DMS114 treated with DMSO at 0.1 percent for 48 hours (cell line): ENCODE data around the gene ORAI3.

ENCODE experiments used
- DNase-seq: peaks from one replicate; lab custom pipeline; 2025; ENCODE audit not compliant: unreplicated experiment; lab: John Stamatoyannopoulos, UW

The ORAI3 gene

DNA sequence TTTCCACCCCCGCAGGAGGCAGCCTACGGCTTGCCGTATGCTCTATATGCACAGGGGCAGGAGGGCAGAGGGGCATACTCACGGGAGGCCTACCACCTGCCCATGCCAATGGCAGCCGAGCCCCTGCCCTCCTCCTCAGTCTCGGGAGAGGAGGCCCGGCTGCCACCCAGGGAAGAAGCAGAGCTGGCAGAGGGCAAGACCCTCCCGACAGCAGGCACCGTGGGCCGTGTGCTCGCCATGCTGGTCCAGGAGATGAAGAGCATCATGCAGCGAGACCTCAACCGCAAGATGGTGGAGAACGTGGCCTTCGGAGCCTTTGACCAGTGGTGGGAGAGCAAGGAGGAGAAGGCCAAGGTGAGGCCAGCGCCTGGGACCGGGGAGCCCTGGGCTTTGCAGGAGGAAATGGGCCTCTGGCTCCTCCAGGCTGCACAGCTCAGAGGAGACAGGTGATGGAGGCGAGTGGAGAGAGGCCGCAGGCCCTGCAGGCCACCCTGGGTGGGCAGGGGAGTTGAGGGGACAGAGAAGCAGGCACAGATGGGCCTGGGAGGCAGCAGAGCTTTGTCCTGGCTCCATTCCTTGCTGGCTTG is 17.3 kb downstream of the ORAI3 start:
- no peak for DNase-seq

DNA sequence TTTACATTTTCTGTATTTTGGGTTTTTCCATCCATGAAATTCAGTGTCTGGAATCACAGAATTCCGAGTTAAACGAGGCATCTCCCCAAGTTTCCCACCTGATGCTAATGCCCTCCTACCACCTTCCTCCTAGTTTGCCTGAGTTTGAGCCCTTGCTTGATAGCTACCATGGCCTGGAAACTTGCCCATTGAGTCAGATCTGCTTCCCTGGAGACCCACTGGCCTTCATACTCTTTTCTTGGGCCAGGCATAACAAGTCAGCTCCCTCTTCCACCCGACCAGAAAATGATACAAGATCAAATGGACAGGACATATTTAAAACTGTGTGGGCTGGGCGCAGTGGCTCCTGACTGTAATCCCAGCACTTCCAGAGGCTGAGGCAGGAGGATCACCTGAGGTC is 18.9 kb downstream of the ORAI3 start:
- DNase-seq = no peak

- no peak for DNase-seq
Measured at GRCh38 chr16:30969246-30969842, 20.5 kb downstream of the ORAI3 start.

GRCh38 chr16:30971298-30971697 is 22.4 kb downstream of the ORAI3 start:
- no peak for DNase-seq

- no peak for DNase-seq
Measured at GRCh38 chr16:30972872-30973271, 24.0 kb downstream of the ORAI3 start.

DNA sequence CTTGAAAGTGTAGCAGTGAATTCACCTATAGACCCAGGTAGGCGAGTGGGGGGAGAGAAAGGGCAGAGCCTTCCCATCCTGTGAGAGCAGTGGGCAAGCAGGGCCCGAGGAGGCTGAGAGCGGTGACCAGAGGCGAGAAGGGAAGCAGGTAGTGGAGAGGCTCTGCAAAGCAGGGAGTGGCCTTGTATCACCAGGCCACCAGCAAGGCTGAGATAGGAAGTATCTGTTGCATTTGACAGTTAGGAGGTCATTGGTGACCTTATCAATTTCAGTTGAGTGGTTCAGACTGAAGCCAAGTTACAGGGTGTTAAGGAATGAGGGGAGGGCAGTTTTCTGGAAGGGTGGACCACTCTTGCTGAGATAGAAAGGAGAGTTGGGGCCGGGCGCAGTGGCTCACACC is 25.5 kb downstream of the ORAI3 start:
- DNase-seq = no peak

DNA sequence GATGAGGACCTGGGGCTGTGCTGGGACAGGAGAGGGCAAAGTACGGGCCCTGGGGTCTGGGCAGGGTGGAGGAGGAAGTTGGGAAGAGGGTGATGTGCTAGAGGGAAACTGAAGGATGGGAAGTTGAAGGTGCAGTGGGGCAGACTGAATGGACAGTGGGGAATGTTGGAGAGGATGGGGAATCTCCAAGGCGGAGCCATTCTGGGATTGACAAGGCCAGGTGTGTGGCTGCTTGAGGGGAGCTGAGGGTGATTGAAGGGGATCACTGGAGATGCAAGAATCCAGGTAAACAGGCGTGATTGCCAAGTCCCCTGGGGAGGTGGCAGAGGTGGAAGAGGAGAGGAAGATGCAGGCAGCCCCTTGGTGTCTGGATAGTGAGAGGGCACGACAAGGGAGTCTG is 27.6 kb downstream of the ORAI3 start:
- no peak for DNase-seq

- DNase-seq = no peak
Measured at GRCh38 chr16:30977502-30977901, 28.6 kb downstream of the ORAI3 start.

- DNase-seq = no peak
Measured at GRCh38 chr16:30979170-30980022, 30.5 kb downstream of the ORAI3 start.

DNA sequence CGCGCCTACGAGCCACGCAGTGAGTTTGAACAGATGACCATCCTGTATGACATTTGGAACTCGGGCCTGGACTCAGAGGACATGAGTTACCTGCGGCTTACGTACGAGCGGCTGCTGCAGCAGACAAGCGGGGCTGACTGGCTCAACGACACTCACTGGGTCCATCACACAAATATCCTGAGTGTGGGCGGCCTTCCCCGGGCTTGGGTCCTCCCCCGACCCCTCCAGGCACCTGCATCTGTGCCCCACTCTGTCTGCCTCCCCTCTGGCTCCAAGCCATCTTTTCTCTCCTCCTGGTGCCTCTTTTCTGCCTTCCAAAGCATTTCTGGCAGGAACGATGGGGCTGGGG is 31.1 kb downstream of the ORAI3 start:
- no peak for DNase-seq

DNA sequence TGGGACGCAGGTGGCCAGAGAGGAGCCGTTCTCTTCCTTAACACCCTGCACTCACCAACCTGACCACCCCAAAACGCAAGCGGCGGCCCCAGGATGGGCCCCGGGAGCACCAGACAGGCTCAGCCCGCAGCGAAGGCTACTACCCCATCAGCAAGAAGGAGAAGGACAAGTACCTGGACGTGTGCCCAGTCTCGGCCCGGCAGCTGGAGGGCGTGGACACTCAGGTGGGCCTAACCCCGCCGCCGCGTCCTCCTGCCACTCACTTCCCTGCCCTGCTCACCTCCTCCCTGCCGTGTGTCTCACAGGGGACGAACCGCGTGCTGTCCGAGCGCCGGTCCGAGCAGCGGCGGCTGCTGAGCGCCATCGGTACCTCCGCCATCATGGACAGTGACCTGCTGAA is 31.6 kb downstream of the ORAI3 start:
- no peak for DNase-seq

- DNase-seq = no peak
Measured at GRCh38 chr16:30980959-30981358, 32.1 kb downstream of the ORAI3 start.

- no peak for DNase-seq
Measured at GRCh38 chr16:30982548-30983288, 33.9 kb downstream of the ORAI3 start.

GRCh38 chr16:30983289-30983889 is 34.5 kb downstream of the ORAI3 start:
- no peak for DNase-seq

DNA sequence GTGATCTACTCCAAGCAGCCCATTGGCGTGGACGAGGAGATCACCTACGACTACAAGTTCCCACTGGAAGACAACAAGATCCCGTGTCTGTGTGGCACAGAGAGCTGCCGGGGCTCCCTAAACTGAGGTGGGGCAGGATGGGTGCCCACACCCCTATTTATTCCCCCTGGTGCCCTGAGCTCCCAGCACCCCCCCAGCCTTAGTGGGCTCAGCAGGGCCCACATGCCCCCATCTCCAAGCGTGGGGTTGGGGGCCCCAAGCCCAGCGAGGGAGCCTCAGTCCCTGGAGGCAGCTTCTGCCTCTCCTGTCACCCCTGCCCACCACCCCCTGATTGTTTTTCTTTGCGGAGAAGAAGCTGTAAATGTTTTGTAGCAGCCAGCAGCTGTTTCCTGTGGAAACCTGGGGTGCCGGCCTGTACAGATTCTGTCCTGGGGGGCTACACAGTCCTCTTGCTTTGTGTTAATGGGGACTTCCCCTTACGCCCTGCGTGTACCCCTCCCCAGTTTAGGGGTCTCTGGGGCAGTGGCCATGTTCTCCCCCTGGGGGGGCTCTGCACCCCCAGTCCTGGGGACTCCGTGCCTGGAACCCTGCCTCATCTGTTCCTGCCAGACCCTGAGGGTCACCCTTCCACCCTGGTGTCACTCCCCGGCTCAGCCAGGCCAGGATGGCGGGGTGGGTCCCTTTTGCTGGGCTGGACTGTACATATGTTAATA is 35.2 kb downstream of the ORAI3 start:
- DNase-seq = no peak

DNA sequence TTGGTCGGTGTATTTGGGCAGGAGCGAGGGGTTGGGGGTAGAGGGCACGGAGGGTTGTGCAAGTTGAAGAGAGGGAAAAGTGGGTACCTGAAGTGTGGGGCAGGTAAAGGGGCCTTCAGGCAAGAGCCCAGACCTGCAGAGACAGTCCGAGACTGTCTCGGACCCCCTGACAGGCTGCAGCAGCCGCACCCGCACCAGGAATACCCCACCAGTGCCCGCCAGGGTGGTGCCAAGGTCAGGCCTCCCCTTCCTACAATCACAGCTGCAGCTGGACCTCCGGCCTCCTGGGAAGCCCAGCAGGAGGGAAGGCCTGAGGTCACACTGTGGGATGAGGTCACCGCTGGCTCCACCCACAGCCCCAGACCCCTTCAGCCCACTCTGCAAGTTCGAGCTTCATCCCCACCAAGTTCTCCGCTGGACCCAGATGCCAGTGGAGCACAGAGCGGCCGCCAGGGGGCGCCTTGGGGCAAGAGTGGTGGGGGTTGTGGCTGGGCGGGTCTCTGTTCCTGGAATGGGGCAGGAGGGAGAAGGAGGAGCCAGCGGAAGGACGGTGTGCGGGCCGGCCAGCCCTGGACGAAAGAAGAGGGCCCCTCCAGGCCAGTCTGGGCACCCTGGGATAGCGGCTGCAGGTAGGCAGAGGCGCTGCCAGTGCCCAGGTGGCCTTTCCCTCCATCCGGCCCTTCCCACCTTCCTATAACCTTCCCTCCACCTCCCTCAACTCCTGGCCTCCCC is 36.0 kb downstream of the ORAI3 start, which contains the start of gene HSD3B7:
Gene HSD3B7 (plus strand): TSS at position 539 of the 732 bp plus-strand sequence. CDS start 452 bp downstream, outside the sequence.
- peak; percentile 49 for DNase-seq

DNA sequence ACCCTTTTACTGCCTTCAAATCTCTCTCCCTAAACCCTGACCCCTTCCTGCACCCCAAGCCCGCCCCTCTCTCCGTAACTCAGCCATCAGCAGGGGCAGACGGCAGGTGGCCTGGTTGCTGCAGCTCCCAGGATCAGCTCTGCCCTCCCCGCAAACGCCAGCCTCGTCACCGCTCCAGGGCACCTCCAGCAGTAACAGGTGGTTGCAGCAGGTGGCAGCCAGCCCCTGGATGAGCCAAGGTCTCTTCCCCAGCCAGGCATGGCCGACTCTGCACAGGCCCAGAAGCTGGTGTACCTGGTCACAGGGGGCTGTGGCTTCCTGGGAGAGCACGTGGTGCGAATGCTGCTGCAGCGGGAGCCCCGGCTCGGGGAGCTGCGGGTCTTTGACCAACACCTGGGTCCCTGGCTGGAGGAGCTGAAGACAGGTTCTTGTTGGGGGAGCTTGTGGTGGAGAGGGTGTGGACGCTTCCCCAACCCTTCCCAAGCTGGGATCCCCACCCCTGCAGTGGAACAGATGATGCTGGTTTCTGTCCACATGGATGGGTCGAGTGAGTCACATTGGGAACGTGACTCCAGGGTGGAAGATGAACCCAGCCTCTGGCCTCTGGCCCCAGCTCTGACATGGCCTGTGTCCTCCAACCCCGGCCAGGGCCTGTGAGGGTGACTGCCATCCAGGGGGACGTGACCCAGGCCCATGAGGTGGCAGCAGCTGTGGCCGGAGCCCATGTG is 36.7 kb downstream of the ORAI3 start:
- no peak for DNase-seq

GRCh38 chr16:30986129-30986991 is 37.5 kb downstream of the ORAI3 start:
- DNase-seq = no peak
